ENCODE results near the gene WDR5B. TPM values are rescaled to one million over a fixed set of nuclear protein-coding genes. Genes with fewer than 3 reads are reported as not detected.
"Not testable (repeated sequence)": the region's sequence is repeated elsewhere in the genome, so short reads cannot be mapped to it uniquely, and the experiment has no call there.

The WDR5B gene
- polyA plus RNA-seq, 3 donors: 9.2 to 11.0 (median 10.4) TPM

- DNase-seq: peak; percentile 91
These were observed 32.8 kb downstream of the WDR5B start, which contains the start of gene MIX23 for GRCh38 chr3:122382888-122383666. Gene MIX23 (minus strand): TSS chr3:122383231. CDS start chr3:122383224, 7 bp downstream.

- DNase-seq: no peak
These were observed 37.9 kb downstream of the WDR5B start for GRCh38 chr3:122377975-122378374.

DNA sequence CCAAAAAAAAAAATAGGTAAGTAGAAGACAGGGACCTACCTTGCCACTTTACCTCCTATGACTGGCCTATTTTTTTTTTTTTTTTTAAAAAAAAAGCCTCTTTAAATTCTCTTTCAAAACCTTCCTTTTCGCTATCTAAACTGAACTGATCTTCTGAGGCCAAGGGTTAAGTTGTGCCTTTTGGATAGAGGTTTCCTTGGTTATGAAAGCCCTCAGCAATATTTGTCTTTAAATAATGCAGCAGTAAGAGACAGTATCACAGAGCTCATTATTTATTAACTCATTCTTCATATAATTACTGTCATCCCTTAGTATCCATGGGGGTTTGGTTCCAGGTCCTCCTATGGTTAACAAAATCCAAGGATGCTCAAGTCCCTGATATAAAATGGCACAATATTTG lies 41.8 kb downstream of the WDR5B start:
- no peak for DNase-seq

GRCh38 chr3:122366379-122366749 lies 49.5 kb downstream of the WDR5B start:
- DNase-seq: no peak

DNA sequence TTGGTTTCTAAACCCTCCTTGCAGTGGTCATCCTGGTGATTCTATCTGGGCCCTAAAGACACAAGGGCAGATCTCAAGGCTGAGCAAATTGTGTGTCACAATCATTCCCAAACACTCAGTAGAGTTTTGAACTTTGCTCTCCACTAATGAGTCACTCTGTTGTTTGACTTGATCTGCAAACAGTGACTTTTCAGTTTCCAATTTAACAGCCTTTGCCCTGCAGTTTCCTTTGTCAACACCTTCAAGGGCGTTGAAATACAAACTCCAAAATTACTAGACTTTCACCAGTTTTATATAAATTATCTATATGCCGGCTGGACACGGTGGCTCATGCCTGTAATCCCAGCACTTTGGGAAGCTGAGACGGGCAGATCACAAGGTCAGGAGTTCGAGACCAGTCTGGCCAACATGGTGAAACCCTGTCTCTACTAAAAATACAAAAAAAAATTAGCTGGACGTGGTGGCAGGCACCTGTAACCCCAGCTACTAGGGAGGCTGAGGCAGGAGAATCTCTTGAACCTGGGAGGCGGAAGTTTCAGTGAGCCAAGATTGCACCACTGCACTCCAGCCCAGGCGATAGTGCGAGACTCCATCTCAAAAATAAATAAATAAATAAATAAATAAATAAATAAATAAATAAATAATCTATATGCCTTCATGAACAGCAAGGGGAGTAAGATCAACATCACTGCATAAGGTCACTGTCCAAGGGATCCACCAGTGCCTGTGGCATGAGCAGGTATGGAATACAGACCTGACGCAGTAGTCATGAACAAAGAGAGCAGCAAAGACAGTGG lies 50.1 kb downstream of the WDR5B start:
- not testable (repeated sequence) for DNase-seq

DNA sequence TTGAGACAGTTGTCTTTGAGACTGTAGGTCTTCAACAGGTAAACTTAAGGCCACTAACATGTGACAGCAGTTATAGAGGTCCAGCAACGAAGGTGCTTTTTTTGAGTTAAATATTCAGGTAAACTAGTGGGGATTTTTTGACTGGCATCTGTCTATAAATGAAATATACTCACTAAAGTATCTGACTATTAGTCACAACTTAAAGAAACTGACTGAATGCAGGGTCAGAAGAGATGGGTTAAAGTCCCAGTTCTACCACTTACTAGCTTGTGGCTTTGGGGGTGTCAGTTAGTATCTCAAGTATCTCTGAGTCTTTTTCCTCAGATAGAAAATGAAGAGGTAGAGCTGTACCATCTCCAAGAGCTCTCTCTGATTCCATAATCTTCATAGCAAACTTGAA lies 50.8 kb downstream of the WDR5B start:
- DNase-seq: no peak

DNA sequence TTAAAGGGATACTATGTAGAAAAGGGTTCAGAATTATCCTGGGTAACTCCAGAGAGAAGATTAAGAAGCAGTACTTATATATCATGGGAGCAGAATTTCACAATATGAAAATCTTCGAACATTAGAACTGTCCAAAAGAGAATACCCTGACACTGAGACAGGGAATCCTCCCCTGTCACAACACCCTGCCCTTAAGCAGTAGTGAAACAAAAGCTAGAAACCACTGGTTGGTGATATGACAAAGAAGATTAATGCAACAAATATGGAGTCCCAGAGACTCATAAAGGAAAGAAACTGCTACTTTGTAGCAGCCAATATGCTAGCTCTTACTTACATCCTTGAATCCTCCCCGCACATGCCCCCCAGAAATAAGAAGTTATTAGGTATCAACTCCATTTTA lies 51.4 kb downstream of the WDR5B start:
- no peak for DNase-seq

Other genes with a start within 250 kb of the WDR5B start
- gene CASR, start 232.4 kb downstream of the WDR5B start, polyA plus RNA-seq (ENCODE audit: insufficient read length in 3 of 3): 10 to 100 TPM; 23.5 to 30.7 (median 28.2) TPM
- gene CSTA, start 90.8 kb downstream of the WDR5B start, polyA plus RNA-seq (ENCODE audit: insufficient read length in 3 of 3): under 1 TPM; 0.31 to 0.85 (median 0.55) TPM
- 10 to 100 TPM; 48.3 to 55.4 (median 55.4) TPM for gene MIX23, start 32.8 kb downstream of the WDR5B start, polyA plus RNA-seq (ENCODE audit: insufficient read length in 3 of 3)
- gene FAM162A, start 31.9 kb downstream of the WDR5B start, polyA plus RNA-seq (ENCODE audit: insufficient read length in 3 of 3): 10 to 100 TPM; 60.9 to 70.8 (median 68.9) TPM
- gene KPNA1, start 98.9 kb upstream of the WDR5B start, polyA plus RNA-seq (ENCODE audit: insufficient read length in 3 of 3): 10 to 100 TPM; 41.8 to 49.0 (median 47.5) TPM
- gene PARP9, start 148.2 kb upstream of the WDR5B start, polyA plus RNA-seq (ENCODE audit: insufficient read length in 3 of 3): 10 to 100 TPM; 14.3 to 18.6 (median 14.5) TPM
- 10 to 100 TPM; 10.6 to 16.4 (median 12.6) TPM for gene DTX3L, start 148.3 kb upstream of the WDR5B start, polyA plus RNA-seq (ENCODE audit: insufficient read length in 3 of 3)
- under 1 TPM; 0.27 to 0.43 (median 0.36) TPM for gene PARP15, start 161.6 kb upstream of the WDR5B start, polyA plus RNA-seq (ENCODE audit: insufficient read length in 3 of 3)

Measured in renal pelvis (tissue), 4 donors.